K562 (cell line): Measurements from ENCODE around the gene MRI1. TPM values are rescaled to one million over a fixed set of nuclear protein-coding genes. Genes with fewer than 3 reads are reported as not detected.

Source experiments
- CHD1 ChIP-seq: fragments of 200-600 bp; sonication (generic); IDR thresholded peaks from one replicate; pipeline ENCODE4 v1.6.1; 2012; ENCODE audit warnings: mild to moderate bottlenecking, moderate library complexity, low read length, inconsistent platforms
- CREB1 ChIP-seq, 2 experiments: sonication (generic) in 1 of 2; formaldehyde crosslinking in 1 of 2; IDR thresholded peaks; 2 replicates each; pipeline versions ENCODE4 v1.6.1 to v1.8.0; 2012 to 2022; ENCODE audit warnings: inconsistent platforms in 1 of 2, mild to moderate bottlenecking in 1 of 2, missing genetic modification reagents in 1 of 2, moderate library complexity in 1 of 2
- DMBX1 ChIP-seq: fragments of 250-450 bp; sonication (Bioruptor Pico); IDR thresholded peaks from 2 replicates; pipeline ENCODE4 v1.8.0; 2022; ENCODE audit warnings: inconsistent platforms, mild to moderate bottlenecking, moderate library complexity, borderline replicate concordance
- FOXJ2 ChIP-seq: fragments of 200-800 bp; sonication (Bioruptor generic); IDR thresholded peaks from 2 replicates; pipeline ENCODE4 v1.6.1; 2016; ENCODE audit warnings: missing genetic modification characterization, missing compliant biosample characterization
- FUS ChIP-seq: fragments of 200-400 bp; formaldehyde crosslinking; optimal IDR thresholded peaks from 2 replicates; pipeline ENCODE3; 2017; ENCODE audit warnings: low read depth, low read length
- GABPB2 ChIP-seq: fragments of 250-450 bp; sonication (Bioruptor Pico); conservative IDR thresholded peaks from 2 replicates; pipeline ENCODE4 v1.5.1; 2021; ENCODE audit warnings: mild to moderate bottlenecking
- HMGN3 ChIP-seq: IDR thresholded peaks from 2 replicates; pipeline ENCODE4 v1.6.1; 2011; ENCODE audit warnings: borderline replicate concordance, low read depth, mild to moderate bottlenecking, mixed read lengths, low read length; ENCODE audit not compliant: insufficient read length; ENCODE audit errors: extremely low read depth
- HNRNPL ChIP-seq: fragments of 200-400 bp; formaldehyde crosslinking; IDR thresholded peaks from 2 replicates; pipeline ENCODE4 v1.6.1; 2017; ENCODE audit warnings: low read depth, mild to moderate bottlenecking, low read length
- MYC ChIP-seq, 2 experiments: fragments of 250-450 bp in 1 of 2; sonication (Bioruptor Pico) in 1 of 2; IDR thresholded peaks; 2 replicates each; pipeline versions ENCODE4 v1.5.1 to v1.6.1; 2012 to 2021; ENCODE audit warnings: low read depth in 2 of 2, borderline replicate concordance in 1 of 2, improper control_type of control experiment in 1 of 2, low read length in 1 of 2, mild to moderate bottlenecking in 1 of 2, moderate library complexity in 1 of 2
- PYGO2 ChIP-seq: fragments of 450-650 bp; IDR thresholded peaks from 2 replicates; pipeline ENCODE4 v1.6.1; 2016; ENCODE audit warnings: mild to moderate bottlenecking, missing genetic modification characterization, moderate library complexity, missing compliant biosample characterization
- SMAD2 ChIP-seq: fragments of 150-350 bp; IDR thresholded peaks from 2 replicates; pipeline ENCODE4 v1.6.1; 2014; ENCODE audit warnings: low read depth, mild to moderate bottlenecking, low read length
- TSC22D4 ChIP-seq: fragments of 450-650 bp; IDR thresholded peaks from 2 replicates; pipeline ENCODE4 v1.6.1; 2016; ENCODE audit warnings: missing genetic modification characterization, missing biosample characterization, control low read depth
- ZNF253 ChIP-seq: fragments of 250-450 bp; sonication (Bioruptor Pico); conservative IDR thresholded peaks from 2 replicates; pipeline ENCODE4 v1.6.1; 2021; ENCODE audit warnings: mild to moderate bottlenecking
- ZNF41 ChIP-seq: fragments of 250-450 bp; sonication (Bioruptor Pico); conservative IDR thresholded peaks from 2 replicates; pipeline ENCODE4 v1.4.0; 2020; ENCODE audit warnings: mild to moderate bottlenecking
- ZNF764 ChIP-seq: fragments of 250-450 bp; sonication (Bioruptor Pico); IDR thresholded peaks from 2 replicates; pipeline ENCODE4 v1.4.0; 2020; ENCODE audit warnings: low read depth, mild to moderate bottlenecking, moderate library complexity
- ZZZ3 ChIP-seq: fragments of 450-650 bp; IDR thresholded peaks from 2 replicates; pipeline ENCODE4 v1.6.1; 2016; ENCODE audit warnings: antibody characterized with exemption, mild to moderate bottlenecking, moderate library complexity
- polyA plus RNA-seq, 8 experiments: library from polyadenylated mRNA; depleted of rRNA in 4 of 8; stranded (reverse) in 5 of 8; unstranded in 3 of 8; fragments of >200 nt; fragmentation: Nextera tagmentation in 2 of 8; fragmentation: Illumina TruSeq in 1 of 8; extraction: Ambion mirVana in 2 of 8; extraction: Trizol in 1 of 8; gene quantifications; 2 replicates each; pipeline versions ENCODE4 v1.2.1 to v1.2.3, GENCODE V29; 2011 to 2014; ENCODE audit warnings: inconsistent platforms in 1 of 8, missing spikeins in 1 of 8
- total RNA-seq, 7 experiments: library from RNA; depleted of rRNA in 6 of 7; stranded (reverse); fragments of >200 nt in 6 of 7; fragmentation: Illumina TruSeq in 2 of 7; extraction: Trizol in 2 of 7; gene quantifications; 2 replicates each; pipeline versions ENCODE4 v1.2.1 to v1.2.3, GENCODE V29; 2011 to 2021; ENCODE audit warnings: low replicate concordance in 1 of 7
- TF ChIP-seq, protein P1 (sequence below): IDR thresholded peaks from 2 replicates; pipeline ENCODE4 v1.6.1; 2011; ENCODE audit not compliant: insufficient read length; ENCODE audit errors: extremely low read depth
- TF ChIP-seq, protein P2 (sequence below): fragments of 250-450 bp; sonication (Bioruptor Pico); IDR thresholded peaks from 2 replicates; pipeline ENCODE4 v1.4.0; 2020; ENCODE audit warnings: borderline replicate concordance
- TF ChIP-seq, protein P3 (sequence below): fragments of 250-450 bp; sonication (Bioruptor Pico); IDR thresholded peaks from 2 replicates; pipeline ENCODE4 v1.4.0; 2020; ENCODE audit warnings: mild to moderate bottlenecking, moderate library complexity
- TF ChIP-seq, protein P4 (sequence below): sonication (generic); formaldehyde crosslinking; IDR thresholded peaks from 2 replicates; pipeline ENCODE4 v1.9.0; 2022; ENCODE audit warnings: mild to moderate bottlenecking, missing genetic modification reagents
- TF ChIP-seq, protein P5 (sequence below): sonication (generic); formaldehyde crosslinking; IDR thresholded peaks from 2 replicates; pipeline ENCODE4 v1.8.0; 2022; ENCODE audit warnings: mild to moderate bottlenecking, missing genetic modification reagents, borderline replicate concordance

MRI1 gene
- total and polyA plus RNA-seq, 9 of the 15 experiments (the other 6 are each of a cell fraction or from before 2014, with no cell fraction given): 5.5 to 57.4 (median 28.2) TPM

DNA sequence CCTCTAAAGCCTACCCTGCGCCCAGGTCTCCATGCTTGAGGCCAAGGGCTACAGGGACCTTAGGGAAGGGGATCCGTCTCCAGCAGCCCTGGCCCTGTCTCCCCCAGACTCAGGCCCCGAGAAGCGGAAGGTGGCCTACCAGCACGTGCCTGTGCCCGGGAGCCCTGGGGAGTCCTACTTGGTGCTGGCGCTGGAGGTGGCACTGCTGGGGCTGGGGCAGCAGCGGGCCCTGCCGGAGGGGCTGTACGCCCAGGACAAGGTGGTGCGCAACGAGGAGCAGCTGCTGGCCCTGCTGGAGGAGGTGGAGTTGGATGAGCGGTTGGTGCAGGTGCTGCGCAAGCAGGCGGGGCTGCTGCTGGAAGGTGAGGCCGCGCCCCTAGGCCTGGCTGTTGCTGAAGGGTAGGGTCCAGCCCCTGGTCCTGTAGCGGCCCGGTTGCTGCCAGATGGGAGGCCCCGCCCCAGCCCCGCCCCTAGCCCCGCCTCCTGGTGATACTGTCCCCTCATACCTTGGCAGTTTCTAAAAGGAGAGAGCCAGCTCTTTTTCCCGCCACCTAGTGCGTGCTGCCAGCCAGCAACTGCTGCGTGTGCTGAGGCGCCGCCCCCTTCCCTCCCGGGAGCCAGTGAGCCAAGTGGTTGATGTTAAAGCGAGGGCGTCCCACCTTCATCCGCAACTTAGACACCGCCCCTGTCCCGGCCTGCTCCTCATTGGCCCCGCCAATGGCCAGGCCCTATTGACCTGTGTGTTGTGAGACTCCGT lies 53.5 kb downstream of the MRI1 start (continued):
- TF ChIP-seq, protein P1, sequence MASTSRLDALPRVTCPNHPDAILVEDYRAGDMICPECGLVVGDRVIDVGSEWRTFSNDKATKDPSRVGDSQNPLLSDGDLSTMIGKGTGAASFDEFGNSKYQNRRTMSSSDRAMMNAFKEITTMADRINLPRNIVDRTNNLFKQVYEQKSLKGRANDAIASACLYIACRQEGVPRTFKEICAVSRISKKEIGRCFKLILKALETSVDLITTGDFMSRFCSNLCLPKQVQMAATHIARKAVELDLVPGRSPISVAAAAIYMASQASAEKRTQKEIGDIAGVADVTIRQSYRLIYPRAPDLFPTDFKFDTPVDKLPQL: no peak
- TF ChIP-seq TSC22D4 (tag) (no peak), ZZZ3 (no peak), PYGO2 (tag) (no peak), HNRNPL (0 out of 2 replicates have a peak, but pooled peaks have one; percentile 61), CHD1 (peak; percentile 52), ZNF41 (CRISPR knock-in tag) (no peak), ZNF253 (no peak), DMBX1 (no peak), HMGN3 (peak; percentile 2), FUS (no peak), MYC (IDR thresholded peaks at IDR 0.05; ENCODE audit: low read depth, low read length) (peak; percentile 19; the same call in 1 of the 2 replicates), MYC (CRISPR knock-in tag; IDR thresholded peaks at IDR 0.05; ENCODE audit: borderline replicate concordance, low read depth) (no peak), FOXJ2 (tag) (no peak), CREB1 (IDR thresholded peaks at IDR 0.05) (no peak), CREB1 (CRISPR knock-in tag; IDR thresholded peaks at IDR 0.05) (peak; percentile 26; the same call in 1 of the 2 replicates), SMAD2 (no peak), GABPB2 (CRISPR knock-in tag) (no peak), ZNF764 (no peak)
- TF ChIP-seq, protein P2, sequence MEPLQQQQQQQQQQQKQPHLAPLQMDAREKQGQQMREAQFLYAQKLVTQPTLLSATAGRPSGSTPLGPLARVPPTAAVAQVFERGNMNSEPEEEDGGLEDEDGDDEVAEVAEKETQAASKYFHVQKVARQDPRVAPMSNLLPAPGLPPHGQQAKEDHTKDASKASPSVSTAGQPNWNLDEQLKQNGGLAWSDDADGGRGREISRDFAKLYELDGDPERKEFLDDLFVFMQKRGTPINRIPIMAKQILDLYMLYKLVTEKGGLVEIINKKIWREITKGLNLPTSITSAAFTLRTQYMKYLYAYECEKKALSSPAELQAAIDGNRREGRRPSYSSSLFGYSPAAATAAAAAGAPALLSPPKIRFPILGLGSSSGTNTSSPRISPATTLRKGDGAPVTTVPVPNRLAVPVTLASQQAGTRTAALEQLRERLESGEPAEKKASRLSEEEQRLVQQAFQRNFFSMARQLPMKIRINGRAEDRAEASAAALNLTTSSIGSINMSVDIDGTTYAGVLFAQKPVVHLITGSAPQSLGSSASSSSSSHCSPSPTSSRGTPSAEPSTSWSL (CRISPR knock-in tag): no peak
- TF ChIP-seq, protein P3, sequence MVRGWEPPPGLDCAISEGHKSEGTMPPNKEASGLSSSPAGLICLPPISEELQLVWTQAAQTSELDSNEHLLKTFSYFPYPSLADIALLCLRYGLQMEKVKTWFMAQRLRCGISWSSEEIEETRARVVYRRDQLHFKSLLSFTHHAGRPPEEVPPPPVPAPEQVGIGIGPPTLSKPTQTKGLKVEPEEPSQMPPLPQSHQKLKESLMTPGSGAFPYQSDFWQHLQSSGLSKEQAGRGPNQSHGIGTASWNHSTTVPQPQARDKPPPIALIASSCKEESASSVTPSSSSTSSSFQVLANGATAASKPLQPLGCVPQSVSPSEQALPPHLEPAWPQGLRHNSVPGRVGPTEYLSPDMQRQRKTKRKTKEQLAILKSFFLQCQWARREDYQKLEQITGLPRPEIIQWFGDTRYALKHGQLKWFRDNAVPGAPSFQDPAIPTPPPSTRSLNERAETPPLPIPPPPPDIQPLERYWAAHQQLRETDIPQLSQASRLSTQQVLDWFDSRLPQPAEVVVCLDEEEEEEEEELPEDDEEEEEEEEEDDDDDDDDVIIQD (CRISPR knock-in tag): no peak
- TF ChIP-seq, protein P4, sequence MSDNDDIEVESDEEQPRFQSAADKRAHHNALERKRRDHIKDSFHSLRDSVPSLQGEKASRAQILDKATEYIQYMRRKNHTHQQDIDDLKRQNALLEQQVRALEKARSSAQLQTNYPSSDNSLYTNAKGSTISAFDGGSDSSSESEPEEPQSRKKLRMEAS (CRISPR knock-in tag): peak; percentile 91
- TF ChIP-seq, protein P5, sequence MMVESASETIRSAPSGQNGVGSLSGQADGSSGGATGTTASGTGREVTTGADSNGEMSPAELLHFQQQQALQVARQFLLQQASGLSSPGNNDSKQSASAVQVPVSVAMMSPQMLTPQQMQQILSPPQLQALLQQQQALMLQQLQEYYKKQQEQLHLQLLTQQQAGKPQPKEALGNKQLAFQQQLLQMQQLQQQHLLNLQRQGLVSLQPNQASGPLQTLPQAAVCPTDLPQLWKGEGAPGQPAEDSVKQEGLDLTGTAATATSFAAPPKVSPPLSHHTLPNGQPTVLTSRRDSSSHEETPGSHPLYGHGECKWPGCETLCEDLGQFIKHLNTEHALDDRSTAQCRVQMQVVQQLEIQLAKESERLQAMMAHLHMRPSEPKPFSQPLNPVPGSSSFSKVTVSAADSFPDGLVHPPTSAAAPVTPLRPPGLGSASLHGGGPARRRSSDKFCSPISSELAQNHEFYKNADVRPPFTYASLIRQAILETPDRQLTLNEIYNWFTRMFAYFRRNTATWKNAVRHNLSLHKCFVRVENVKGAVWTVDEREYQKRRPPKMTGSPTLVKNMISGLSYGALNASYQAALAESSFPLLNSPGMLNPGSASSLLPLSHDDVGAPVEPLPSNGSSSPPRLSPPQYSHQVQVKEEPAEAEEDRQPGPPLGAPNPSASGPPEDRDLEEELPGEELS (CRISPR knock-in tag): no peak
